ENCODE measurements around the gene TXNDC17. TPM values are rescaled to one million over a fixed set of nuclear protein-coding genes. Genes with fewer than 3 reads are reported as not detected.
A peak's percentile ranks its signal among the peaks of the same experiment; 100 is the strongest.
"Not testable (repeated sequence)": the region's sequence is repeated elsewhere in the genome, so short reads cannot be mapped to it uniquely, and the experiment has no call there.

The TXNDC17 gene
- total and polyA plus RNA-seq, 7 donors, result 27.5 to 159 (median 41.1) TPM

DNA sequence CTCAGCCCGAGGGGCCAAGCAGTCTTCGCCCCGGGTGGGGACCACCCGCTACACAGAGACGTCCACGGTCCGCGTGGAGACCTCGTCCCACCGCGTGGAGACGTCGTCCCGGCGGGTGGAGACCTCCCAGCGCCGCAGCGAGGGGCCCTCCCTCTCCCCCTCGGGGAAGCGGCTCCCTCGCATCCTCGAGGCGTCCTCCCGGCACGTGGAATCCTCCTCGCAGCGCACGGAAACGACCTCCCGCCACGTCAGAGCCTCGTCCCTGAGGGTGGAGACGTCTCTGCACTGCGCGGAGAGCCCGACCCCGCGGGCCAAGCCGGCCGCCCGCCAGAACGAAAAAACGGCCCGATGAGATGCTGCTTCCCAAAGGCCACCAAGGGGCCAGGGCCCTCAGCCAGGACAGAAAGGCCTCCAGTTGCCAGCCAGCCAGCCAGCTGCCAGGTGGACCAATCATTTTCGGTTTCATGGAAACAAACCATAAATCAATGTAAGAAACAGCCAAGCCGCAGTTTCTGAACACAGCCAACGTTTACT lies 11.1 kb downstream of the TXNDC17 start:
- ATAC-seq (peak; percentile 41 to 81 (median 68)), DNase-seq (peak; percentile 82 to 91)
- intact Hi-C loops (cut with DNase I), result loop anchor here in 1 of 2 donors (5.0 kb wide), 1 partner anchor 360 kb away; the partner anchor contains the start of gene RNASEK

DNA sequence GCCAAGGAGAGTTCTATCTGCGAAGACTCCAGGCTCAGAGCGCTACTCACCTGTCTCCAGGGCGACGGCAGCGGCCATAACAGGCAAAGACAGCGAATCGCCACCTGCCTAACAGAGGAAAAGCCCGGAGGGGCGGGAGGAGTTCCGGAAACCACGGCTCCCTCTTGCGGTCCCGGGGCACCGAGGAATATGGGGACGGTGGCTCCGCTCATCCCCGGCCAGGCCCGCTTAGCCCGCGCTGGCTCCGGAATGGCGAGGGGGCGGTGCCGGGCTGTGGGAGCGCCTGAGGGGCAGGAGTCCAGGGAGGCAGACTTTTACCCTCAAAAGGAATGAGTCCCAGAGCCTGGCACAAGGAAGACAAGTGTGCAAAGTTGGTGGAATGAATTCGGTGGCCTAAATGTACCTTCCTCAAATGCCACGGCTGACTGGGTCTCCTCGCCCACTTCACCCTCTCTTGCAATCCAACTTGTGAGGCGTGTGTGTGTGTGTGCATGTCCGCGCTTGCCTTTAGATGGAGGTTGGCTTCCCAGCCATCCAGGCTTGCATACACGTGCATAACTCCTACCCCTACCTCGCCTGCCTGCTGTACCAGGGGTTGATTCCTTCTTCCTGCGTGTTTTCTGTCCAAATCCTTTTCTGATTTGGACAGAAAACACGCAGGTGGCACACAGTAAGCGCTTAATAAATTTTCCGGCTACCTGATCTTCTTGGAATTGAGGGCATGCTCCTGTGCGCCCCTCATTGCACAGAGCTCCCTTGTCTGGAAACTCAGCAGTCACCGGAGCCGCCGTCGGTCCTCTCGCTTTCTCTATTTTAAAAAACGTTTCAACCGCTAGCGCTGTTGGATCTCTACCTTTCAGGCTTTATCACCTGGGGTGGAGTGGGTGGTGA lies 14.2 kb downstream of the TXNDC17 start:
- DNase-seq, result no peak
- 22 to 43% (median 37%) methylated on average over 45 to 46 of the region's 46 CpGs for WGBS, 3 donors
- Histone ChIP-seq H3K36me3 (ENCODE audit: insufficient read depth in 1 of 2, low read depth in 1 of 2) (peaks cover 0 to 2% of the 10 kb centered on the region in 2 donors), H3K4me3 (no peak overlapping the region), H3K27ac (no peak overlapping the region), H3K9me3 (no peaks in the 10 kb centered on the region), H3K27me3 (ENCODE audit: insufficient read depth in 3 of 3, low read length in 2 of 3) (peaks cover 0 to 18% (median 7%) of the 10 kb centered on the region in 3 donors), H3K4me1 (peaks cover 19% of the 10 kb centered on the region)
- ATAC-seq, result no peak
- TF ChIP-seq, protein P1, sequence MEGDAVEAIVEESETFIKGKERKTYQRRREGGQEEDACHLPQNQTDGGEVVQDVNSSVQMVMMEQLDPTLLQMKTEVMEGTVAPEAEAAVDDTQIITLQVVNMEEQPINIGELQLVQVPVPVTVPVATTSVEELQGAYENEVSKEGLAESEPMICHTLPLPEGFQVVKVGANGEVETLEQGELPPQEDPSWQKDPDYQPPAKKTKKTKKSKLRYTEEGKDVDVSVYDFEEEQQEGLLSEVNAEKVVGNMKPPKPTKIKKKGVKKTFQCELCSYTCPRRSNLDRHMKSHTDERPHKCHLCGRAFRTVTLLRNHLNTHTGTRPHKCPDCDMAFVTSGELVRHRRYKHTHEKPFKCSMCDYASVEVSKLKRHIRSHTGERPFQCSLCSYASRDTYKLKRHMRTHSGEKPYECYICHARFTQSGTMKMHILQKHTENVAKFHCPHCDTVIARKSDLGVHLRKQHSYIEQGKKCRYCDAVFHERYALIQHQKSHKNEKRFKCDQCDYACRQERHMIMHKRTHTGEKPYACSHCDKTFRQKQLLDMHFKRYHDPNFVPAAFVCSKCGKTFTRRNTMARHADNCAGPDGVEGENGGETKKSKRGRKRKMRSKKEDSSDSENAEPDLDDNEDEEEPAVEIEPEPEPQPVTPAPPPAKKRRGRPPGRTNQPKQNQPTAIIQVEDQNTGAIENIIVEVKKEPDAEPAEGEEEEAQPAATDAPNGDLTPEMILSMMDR (IDR thresholded peaks at IDR 0.05), result no peak
- intact Hi-C loops (cut with DNase I), result loop anchor here in 1 of 2 donors (5.0 kb wide), 1 partner anchor 357 kb away; the partner anchor contains the start of gene RNASEK

More for the DNA sequence above, 11.1 kb downstream of the TXNDC17 start:
- TF ChIP-seq, protein P1 (IDR thresholded peaks at IDR 0.05), result no peak
- peaks cover 0 to 7% (median 4%) of the 10 kb centered on the region in 3 donors for H3K27me3 ChIP-seq (ENCODE audit: insufficient read depth in 3 of 3, low read length in 2 of 3)
- peaks cover 0 to 33% of the 10 kb centered on the region in 2 donors for H3K36me3 ChIP-seq (ENCODE audit: insufficient read depth in 1 of 2, low read depth in 1 of 2)
- H3K9me3 ChIP-seq, result no peaks in the 10 kb centered on the region
- 1 to 3% (median 2%) methylated on average over 46 to 47 of the region's 47 CpGs for WGBS, 3 donors
- H3K4me3 ChIP-seq, result peak overlapping the region; percentile 84
- peak overlapping the region; percentile 87 for H3K27ac ChIP-seq
- H3K4me1 ChIP-seq, result peaks cover 27% of the 10 kb centered on the region

DNA sequence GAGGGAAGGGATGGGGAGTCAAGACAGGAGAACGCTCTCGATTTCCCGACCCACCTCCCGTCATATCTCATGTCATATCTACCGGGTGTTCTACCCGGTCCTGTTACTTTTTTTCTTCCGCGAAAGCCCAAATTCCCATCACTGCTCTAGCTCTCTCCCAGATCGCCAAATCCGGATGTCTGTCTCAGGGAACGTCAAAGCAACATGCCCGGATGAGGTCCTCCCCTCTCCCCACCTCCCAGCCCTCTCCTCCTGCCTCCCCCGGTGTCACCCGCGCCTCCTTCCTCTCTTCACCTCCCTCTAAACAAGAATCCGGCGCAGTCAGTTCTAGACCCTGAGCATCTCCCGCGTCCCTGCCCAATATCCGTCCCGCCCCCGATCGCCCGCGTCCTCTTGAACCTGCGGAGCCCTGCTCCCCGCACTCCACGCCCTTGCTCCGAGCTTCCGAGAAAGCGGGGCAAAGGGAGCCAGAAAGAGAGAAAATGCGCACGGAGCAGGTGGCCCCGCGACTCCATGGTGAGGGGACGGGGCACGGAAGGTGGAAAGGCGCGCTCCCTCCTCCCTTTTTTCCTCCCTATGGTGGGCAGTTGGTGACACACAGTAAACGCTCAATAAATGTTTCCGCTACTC lies 15.0 kb downstream of the TXNDC17 start:
- DNase-seq; H3K4me3 ChIP-seq; H3K9me3 ChIP-seq; ATAC-seq; H3K36me3 ChIP-seq (ENCODE audit: insufficient read depth in 1 of 2, low read depth in 1 of 2); intact Hi-C loops (cut with DNase I); H3K27ac ChIP-seq: not testable (repeated sequence)
- 6 to 12% (median 11%) methylated on average over 18 to 35 of the region's 41 CpGs for WGBS, 3 donors
- Histone ChIP-seq H3K27me3 (ENCODE audit: insufficient read depth in 3 of 3, low read length in 2 of 3) (peaks cover 0 to 23% (median 9%) of the 10 kb centered on the region in 3 donors), H3K4me1 (peaks cover 14% of the 10 kb centered on the region)

GRCh38 chr17:6656797-6657632 lies 16.2 kb downstream of the TXNDC17 start:
- Histone ChIP-seq H3K4me1 (peaks cover 14% of the 10 kb centered on the region), H3K27me3 (ENCODE audit: insufficient read depth in 3 of 3, low read length in 2 of 3) (peaks cover 0 to 32% (median 12%) of the 10 kb centered on the region in 3 donors)
- DNase-seq; intact Hi-C loops (cut with DNase I); H3K4me3 ChIP-seq; H3K9me3 ChIP-seq; H3K36me3 ChIP-seq (ENCODE audit: insufficient read depth in 1 of 2, low read depth in 1 of 2); H3K27ac ChIP-seq: not testable (repeated sequence)
- ATAC-seq, result peak in 1 of 4 donors; percentile 29
- 8 to 16% (median 13%) methylated on average over 32 to 53 of the region's 55 CpGs for WGBS, 3 donors

DNA sequence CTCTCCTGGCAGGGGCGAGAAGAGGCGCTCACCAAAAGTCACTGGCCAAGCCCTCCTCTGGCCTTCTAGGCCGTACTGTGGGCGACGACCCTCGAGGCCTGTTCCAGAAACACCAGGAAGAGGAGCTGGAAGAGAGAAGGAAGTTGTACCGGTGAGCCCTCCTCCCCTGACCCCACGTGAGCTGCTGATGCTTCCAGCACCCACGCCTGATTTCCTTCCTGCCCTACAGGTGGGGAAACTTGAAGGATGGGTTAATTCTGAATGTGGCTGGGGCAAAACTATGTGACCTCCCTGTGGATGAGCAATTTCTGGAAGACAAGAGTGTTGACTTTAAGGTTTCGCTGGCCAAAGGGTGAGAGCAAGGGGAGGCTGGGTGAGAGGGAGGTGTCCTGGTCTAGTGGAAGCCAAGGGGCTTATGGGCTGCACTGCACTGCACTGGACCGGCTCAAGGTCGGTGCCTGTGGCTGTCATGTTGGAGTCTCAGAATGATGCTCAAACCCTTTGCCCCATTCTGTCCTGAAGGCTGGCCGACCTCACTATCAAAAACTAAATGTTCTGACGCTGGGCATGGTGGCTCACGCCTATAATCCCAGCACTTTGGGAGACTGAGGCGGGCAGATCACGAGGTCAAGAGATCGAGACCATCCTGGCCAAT lies 16.9 kb downstream of the TXNDC17 start:
- peaks cover 0 to 32% (median 12%) of the 10 kb centered on the region in 3 donors for H3K27me3 ChIP-seq (ENCODE audit: insufficient read depth in 3 of 3, low read length in 2 of 3)
- H3K4me1 ChIP-seq, result peaks cover 7% of the 10 kb centered on the region
- no peak overlapping the region for H3K27ac ChIP-seq
- DNase-seq (no peak), ATAC-seq (no peak)
- no peaks in the 10 kb centered on the region for H3K36me3 ChIP-seq (ENCODE audit: insufficient read depth in 1 of 2, low read depth in 1 of 2)
- intact Hi-C loops (cut with DNase I), result no loop called here
- TF ChIP-seq, protein P1 (IDR thresholded peaks at IDR 0.05), result no peak
- H3K4me3 ChIP-seq, result no peak overlapping the region
- H3K9me3 ChIP-seq, result no peaks in the 10 kb centered on the region
- WGBS, 3 donors, result 75 to 76% (median 75%) methylated on average over 17 to 18 of the region's 18 CpGs

DNA sequence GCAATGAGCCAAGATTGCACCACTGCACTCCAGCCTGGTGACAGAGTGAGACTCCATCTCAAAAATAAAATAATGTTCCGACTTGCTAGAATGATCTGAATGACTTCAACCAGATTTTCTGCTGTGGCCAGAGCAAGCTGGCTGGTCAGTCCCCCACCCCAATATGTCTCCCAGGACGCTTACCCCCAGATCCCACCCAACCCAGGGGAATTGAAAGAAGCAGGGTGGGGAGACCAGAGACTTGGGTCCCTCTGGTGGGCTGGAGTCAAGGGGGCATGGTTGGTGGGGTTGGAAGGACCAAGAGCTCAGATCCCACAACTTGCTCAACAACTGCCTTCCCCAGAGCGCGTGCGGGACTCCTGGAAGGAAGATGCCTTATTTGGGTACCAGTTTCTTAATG lies 17.6 kb downstream of the TXNDC17 start:
- intact Hi-C loops (cut with DNase I); H3K4me3 ChIP-seq; H3K4me1 ChIP-seq; ATAC-seq; H3K9me3 ChIP-seq; DNase-seq; H3K27ac ChIP-seq; H3K36me3 ChIP-seq (ENCODE audit: insufficient read depth in 1 of 2, low read depth in 1 of 2): not testable (repeated sequence)
- peaks cover 0 to 32% (median 12%) of the 10 kb centered on the region in 3 donors for H3K27me3 ChIP-seq (ENCODE audit: insufficient read depth in 3 of 3, low read length in 2 of 3)
- WGBS, 3 donors, result 79 to 97% (median 89%) methylated on average over 2 to 5 of the region's 5 CpGs

Measured in psoas muscle (tissue), 8 donors.